OCI-LY1 (cell line): ENCODE results near the gene RASA2.

Experiments used
- H2AFZ ChIP-seq: fragments of 200-600 bp; sonication (generic), shearing (Covaris generic); 2 replicates; pipeline ENCODE4 v1.6.0; 2014; ENCODE audit warnings: antibody characterized with exemption, mild to moderate bottlenecking, low read length
- H3F3A ChIP-seq: fragments of 200-600 bp; sonication (generic), shearing (Covaris generic); 2 replicates; pipeline ENCODE4 v1.6.0; 2014; ENCODE audit warnings: mild to moderate bottlenecking, antibody characterized with exemption, low read length, moderate library complexity; ENCODE audit not compliant: insufficient read depth
- H3K27ac ChIP-seq: fragments of 200-600 bp; sonication (generic); 2 replicates; pipeline ENCODE4 v1.5.1; 2014; ENCODE audit warnings: low read length, mixed run types, mild to moderate bottlenecking, low read depth; ENCODE audit not compliant: poor library complexity, severe bottlenecking
- H3K27me3 ChIP-seq: fragments of 200-600 bp; sonication (generic); 2 replicates; pipeline ENCODE4 v1.6.0; 2014; ENCODE audit warnings: antibody characterized with exemption, mild to moderate bottlenecking, low read length, moderate library complexity; ENCODE audit not compliant: insufficient read depth
- H3K36me3 ChIP-seq: fragments of 200-600 bp; sonication (generic); 2 replicates; pipeline ENCODE4 v1.6.1; 2014; ENCODE audit warnings: mild to moderate bottlenecking, antibody characterized with exemption, low read length, moderate library complexity, mixed read lengths; ENCODE audit not compliant: insufficient read depth
- H3K4me1 ChIP-seq: fragments of 200-600 bp; sonication (generic); 2 replicates; pipeline ENCODE4 v1.5.1; 2014; ENCODE audit warnings: mild to moderate bottlenecking, low read length, moderate library complexity; ENCODE audit not compliant: insufficient read depth, severe bottlenecking
- H3K4me2 ChIP-seq: fragments of 200-600 bp; sonication (generic), shearing (Covaris generic); 2 replicates; pipeline ENCODE4 v1.6.1; 2014; ENCODE audit warnings: low read length
- H3K4me3 ChIP-seq: fragments of 200-600 bp; sonication (generic); 2 replicates; pipeline ENCODE4 v1.5.1; 2014; ENCODE audit warnings: low read length, low read depth, mild to moderate bottlenecking, mixed read lengths; ENCODE audit not compliant: poor library complexity, severe bottlenecking
- H3K79me2 ChIP-seq: fragments of 200-600 bp; shearing (Covaris generic); 2 replicates; pipeline ENCODE4 v1.6.1; 2016; ENCODE audit warnings: mixed run types, low read length, mixed read lengths; ENCODE audit not compliant: insufficient read depth
- H3K9ac ChIP-seq: fragments of 200-600 bp; sonication (generic), shearing (Covaris generic); 2 replicates; pipeline ENCODE4 v1.6.1; 2014; ENCODE audit warnings: mild to moderate bottlenecking, low read length, mixed read lengths
- H3K9me2 ChIP-seq: fragments of 200-600 bp; sonication (generic), shearing (Covaris generic); 2 replicates; pipeline ENCODE4 v1.6.1; 2014; ENCODE audit warnings: low read depth, mild to moderate bottlenecking, low read length, mixed read lengths
- H3K9me3 ChIP-seq: fragments of 200-600 bp; shearing (Covaris generic); 2 replicates; pipeline ENCODE4 v1.6.1; 2014; ENCODE audit warnings: low read length, mixed read lengths
- H4K20me1 ChIP-seq: fragments of 200-600 bp; sonication (generic), shearing (Covaris generic); 2 replicates; pipeline ENCODE4 v1.6.0; 2016; ENCODE audit warnings: mild to moderate bottlenecking, low read length; ENCODE audit not compliant: insufficient read depth
- EZH2 ChIP-seq: fragments of 200-600 bp; sonication (generic), shearing (Covaris generic); IDR thresholded peaks from 2 replicates; pipeline ENCODE4 v1.8.0; 2017; ENCODE audit warnings: borderline replicate concordance, mixed run types, mild to moderate bottlenecking, antibody characterized with exemption, low read length, moderate library complexity, mixed read lengths
- TF ChIP-seq, protein P1 (sequence below): fragments of 200-600 bp; sonication (generic), shearing (Covaris generic); IDR thresholded peaks from 2 replicates; pipeline ENCODE4 v1.5.1; 2017; ENCODE audit warnings: mild to moderate bottlenecking, antibody characterized with exemption, low read length, moderate library complexity, mixed read lengths

The RASA2 gene

DNA sequence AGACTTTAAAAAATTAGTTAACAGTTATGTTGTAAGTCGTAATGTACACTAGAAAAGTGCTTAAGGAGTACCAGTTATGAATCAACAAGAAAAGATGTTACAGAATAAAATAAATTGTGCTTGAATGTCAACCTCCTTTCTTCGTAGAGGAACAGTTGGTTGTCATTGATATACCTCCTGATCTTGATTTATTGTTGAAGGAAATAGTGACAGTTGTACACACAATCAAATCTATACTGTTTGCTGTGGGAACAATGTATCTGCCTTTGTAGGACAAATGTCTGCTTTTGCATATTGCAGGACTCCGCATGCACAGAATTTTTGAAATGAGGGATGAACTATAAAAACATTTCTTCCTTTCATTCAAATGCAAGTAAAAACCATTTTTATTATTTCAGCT is 19.2 kb downstream of the RASA2 start:
- no peak overlapping the region for H2AFZ ChIP-seq
- H3K9me2 ChIP-seq = no peaks in the 10 kb centered on the region
- no peaks in the 10 kb centered on the region for H3K27me3 ChIP-seq
- no peak overlapping the region for H3K4me2 ChIP-seq
- no peaks in the 10 kb centered on the region for H3F3A ChIP-seq
- no peaks in the 10 kb centered on the region for H3K9me3 ChIP-seq
- H3K4me1 ChIP-seq = no peaks in the 10 kb centered on the region
- H3K9ac ChIP-seq = no peak overlapping the region
- H3K36me3 ChIP-seq = peaks cover 8% of the 10 kb centered on the region
- H3K79me2 ChIP-seq = peaks cover 52% of the 10 kb centered on the region
- TF ChIP-seq EZH2 = no peak
- TF ChIP-seq, protein P1, sequence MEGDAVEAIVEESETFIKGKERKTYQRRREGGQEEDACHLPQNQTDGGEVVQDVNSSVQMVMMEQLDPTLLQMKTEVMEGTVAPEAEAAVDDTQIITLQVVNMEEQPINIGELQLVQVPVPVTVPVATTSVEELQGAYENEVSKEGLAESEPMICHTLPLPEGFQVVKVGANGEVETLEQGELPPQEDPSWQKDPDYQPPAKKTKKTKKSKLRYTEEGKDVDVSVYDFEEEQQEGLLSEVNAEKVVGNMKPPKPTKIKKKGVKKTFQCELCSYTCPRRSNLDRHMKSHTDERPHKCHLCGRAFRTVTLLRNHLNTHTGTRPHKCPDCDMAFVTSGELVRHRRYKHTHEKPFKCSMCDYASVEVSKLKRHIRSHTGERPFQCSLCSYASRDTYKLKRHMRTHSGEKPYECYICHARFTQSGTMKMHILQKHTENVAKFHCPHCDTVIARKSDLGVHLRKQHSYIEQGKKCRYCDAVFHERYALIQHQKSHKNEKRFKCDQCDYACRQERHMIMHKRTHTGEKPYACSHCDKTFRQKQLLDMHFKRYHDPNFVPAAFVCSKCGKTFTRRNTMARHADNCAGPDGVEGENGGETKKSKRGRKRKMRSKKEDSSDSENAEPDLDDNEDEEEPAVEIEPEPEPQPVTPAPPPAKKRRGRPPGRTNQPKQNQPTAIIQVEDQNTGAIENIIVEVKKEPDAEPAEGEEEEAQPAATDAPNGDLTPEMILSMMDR = no peak
- no peak overlapping the region for H3K27ac ChIP-seq
- H4K20me1 ChIP-seq = no peaks in the 10 kb centered on the region
- no peak overlapping the region for H3K4me3 ChIP-seq

DNA sequence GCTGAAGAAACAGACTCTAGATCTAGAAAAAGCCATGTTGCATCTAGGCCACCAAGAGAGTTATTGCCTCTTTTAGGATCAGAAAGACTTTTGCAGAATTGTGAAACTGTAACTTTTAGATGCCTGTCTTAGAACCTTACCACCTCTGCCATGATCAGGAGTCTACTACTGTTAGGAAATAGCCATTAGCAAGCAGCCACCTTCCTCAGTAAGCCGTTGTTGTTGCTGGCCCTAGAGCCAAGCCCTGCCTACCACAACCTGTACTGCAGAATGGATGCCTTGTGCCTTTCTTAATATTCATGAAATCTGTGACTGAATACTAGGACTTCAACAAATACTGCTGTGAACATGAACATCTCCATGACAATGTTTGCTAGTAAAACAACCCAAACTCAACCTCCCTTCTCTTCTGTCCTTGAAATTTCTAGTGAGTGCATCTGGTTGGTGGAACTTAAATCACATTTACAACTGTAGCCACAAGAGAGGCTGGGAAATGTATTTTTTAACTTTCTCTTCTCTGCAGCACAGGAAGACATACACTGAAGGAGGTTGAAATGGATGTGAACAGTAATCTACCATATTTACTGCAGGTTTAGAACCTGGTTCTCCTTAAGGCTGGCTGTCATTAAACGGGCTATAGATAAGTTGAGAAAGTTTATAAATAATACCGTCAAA is 20.7 kb downstream of the RASA2 start:
- peaks cover 10% of the 10 kb centered on the region for H3K36me3 ChIP-seq
- H3K4me2 ChIP-seq = no peak overlapping the region
- no peaks in the 10 kb centered on the region for H3F3A ChIP-seq
- no peaks in the 10 kb centered on the region for H3K9me2 ChIP-seq
- H3K4me3 ChIP-seq = no peak overlapping the region
- H3K9me3 ChIP-seq = no peaks in the 10 kb centered on the region
- H4K20me1 ChIP-seq = no peaks in the 10 kb centered on the region
- H3K79me2 ChIP-seq = peaks cover 38% of the 10 kb centered on the region
- H3K9ac ChIP-seq = no peak overlapping the region
- H3K4me1 ChIP-seq = no peaks in the 10 kb centered on the region
- no peak overlapping the region for H3K27ac ChIP-seq
- no peaks in the 10 kb centered on the region for H3K27me3 ChIP-seq
- no peak overlapping the region for H2AFZ ChIP-seq
- no peak for TF ChIP-seq EZH2
- TF ChIP-seq, protein P1 = no peak

DNA sequence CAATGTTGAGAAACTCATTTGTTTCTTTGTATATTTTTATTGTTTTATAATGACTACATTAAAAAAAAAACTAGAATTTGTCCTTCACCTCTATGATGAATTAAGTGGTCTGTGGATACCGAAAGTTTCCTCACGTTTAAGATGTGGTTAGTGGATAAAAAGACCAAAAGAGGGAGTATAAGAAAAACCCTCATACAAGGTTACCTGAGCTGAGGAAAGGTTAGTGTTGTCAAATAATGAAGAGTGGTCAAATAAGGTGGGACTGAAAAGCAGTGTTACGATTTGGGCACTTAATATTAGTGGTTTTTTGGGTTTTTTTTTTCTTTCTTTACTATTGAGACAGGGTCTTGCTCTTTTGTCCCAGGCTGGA is 21.2 kb downstream of the RASA2 start:
- no peaks in the 10 kb centered on the region for H3K4me1 ChIP-seq
- H3F3A ChIP-seq = no peaks in the 10 kb centered on the region
- no peak overlapping the region for H3K9ac ChIP-seq
- no peak overlapping the region for H3K4me3 ChIP-seq
- H4K20me1 ChIP-seq = no peaks in the 10 kb centered on the region
- TF ChIP-seq EZH2 = no peak
- TF ChIP-seq, protein P1 = no peak
- peaks cover 9% of the 10 kb centered on the region for H3K36me3 ChIP-seq
- H3K9me3 ChIP-seq = no peaks in the 10 kb centered on the region
- peaks cover 33% of the 10 kb centered on the region for H3K79me2 ChIP-seq
- H3K9me2 ChIP-seq = no peaks in the 10 kb centered on the region
- no peaks in the 10 kb centered on the region for H3K27me3 ChIP-seq
- H3K4me2 ChIP-seq = no peak overlapping the region
- H3K27ac ChIP-seq = no peak overlapping the region
- H2AFZ ChIP-seq = no peak overlapping the region
